Measurements from ENCODE around the gene ZNF830. TPM values are rescaled to one million over a fixed set of nuclear protein-coding genes. Genes with fewer than 3 reads are reported as not detected.

Gene ZNF830
- 11.3 and 12.8 TPM in 2 replicates for total RNA-seq

GRCh38 chr17:34961093-34961911 is at the start of gene ZNF830, which contains the start of gene CCT6B:
TSS of gene ZNF830 (plus strand) at chr17:34961540. CDS start at chr17:34961567, 27 bp downstream.
TSS of gene CCT6B (minus strand) at chr17:34961460. CDS start at chr17:34961393, 67 bp downstream.

GRCh38 chr17:34980353-34980680 is 19.0 kb downstream of the ZNF830 start, which contains the start of gene LIG3:
TSS of gene LIG3 (plus strand) at chr17:34980512. CDS start at chr17:34983006, 2,494 bp downstream.

Other genes with a start within 250 kb of the ZNF830 start
- gene CCT6B, start 80 bp upstream of the ZNF830 start, total RNA-seq: 0.51 and 1.2 TPM in 2 replicates
- gene LIG3, start 19.0 kb downstream of the ZNF830 start, total RNA-seq: 30.3 and 57.9 TPM in 2 replicates
- 7.1 and 14.9 TPM in 2 replicates for gene RFFL, start 102.2 kb downstream of the ZNF830 start, total RNA-seq
- 7.7 and 9.7 TPM in 2 replicates for gene RAD51D, start 158.3 kb downstream of the ZNF830 start, total RNA-seq
- not detected in 2 replicates for gene FNDC8, start 160.1 kb downstream of the ZNF830 start, total RNA-seq
- 22.6 and 24.8 TPM in 2 replicates for gene NLE1, start 180.8 kb downstream of the ZNF830 start, total RNA-seq
- gene UNC45B, start 186.3 kb downstream of the ZNF830 start, total RNA-seq: not detected in 2 replicates
- gene SLC35G3, start 232.9 kb downstream of the ZNF830 start, total RNA-seq: not detected in 2 replicates

All from smooth muscle cell of the umbilical artery (primary cell).